ENCODE results near the gene OPRM1. TPM values are rescaled to one million over a fixed set of nuclear protein-coding genes. Genes with fewer than 3 reads are reported as not detected.

The OPRM1 gene
- total RNA-seq, 1 experiment from 2014 or later = not detected

DNA sequence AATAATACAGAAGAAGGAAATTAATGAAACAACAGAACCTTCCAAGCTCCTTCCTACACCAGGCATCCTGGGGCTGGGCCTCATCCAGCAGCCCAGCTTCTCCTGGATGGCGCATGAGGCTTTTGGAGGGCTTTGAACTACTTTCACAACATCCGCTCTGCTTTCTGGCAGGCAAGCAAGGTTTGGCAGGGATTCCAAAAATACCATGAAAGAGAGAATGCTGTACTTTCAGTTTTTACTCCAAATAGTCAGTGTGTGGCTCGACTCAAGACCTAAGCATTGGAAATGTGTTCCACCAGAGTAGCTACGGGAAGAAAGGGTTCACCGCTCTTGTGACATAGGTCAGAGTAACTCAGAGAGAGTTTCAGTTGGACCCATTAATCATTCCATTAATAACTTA lies 125.4 kb downstream of the OPRM1 start:
- Histone ChIP-seq H3K23ac (ENCODE audit: insufficient read length, low read depth, low read length) (no peak overlapping the region), H3K27me3 (ENCODE audit: insufficient read depth, low read length) (no peaks in the 10 kb centered on the region), H3K18ac (ENCODE audit: insufficient read length, low read depth, low read length) (no peak overlapping the region), H3K9ac (ENCODE audit: extremely low read depth, insufficient read length, low read length) (no peak overlapping the region), H3K4me1 (ENCODE audit: insufficient read depth, low read length) (no peaks in the 10 kb centered on the region), H3T11ph (ENCODE audit: low read length) (no peak overlapping the region), H2BK15ac (ENCODE audit: low read depth, low read length) (no peak overlapping the region), H4K20me1 (ENCODE audit: control insufficient read depth, insufficient read depth, insufficient read length) (no peaks in the 10 kb centered on the region), H2BK12ac (ENCODE audit: insufficient read length, low read depth, low read length) (no peak overlapping the region), H3K56ac (ENCODE audit: insufficient read length, low read depth, low read length) (no peak overlapping the region), H3K79me2 (ENCODE audit: insufficient read depth, low read length) (no peaks in the 10 kb centered on the region), H4K91ac (ENCODE audit: insufficient read length, low read depth, low read length) (no peak overlapping the region), H4K5ac (ENCODE audit: insufficient read length, low read depth, low read length) (no peak overlapping the region), H4K8ac (replicated peaks; ENCODE audit: insufficient read length, low read depth, low read length) (no peak overlapping the region), H3K79me1 (ENCODE audit: insufficient read depth, low read depth, low read length, poor library complexity, severe bottlenecking) (no peaks in the 10 kb centered on the region), H2BK20ac (ENCODE audit: low read depth, low read length, poor library complexity, severe bottlenecking) (no peak overlapping the region), H2AK5ac (ENCODE audit: insufficient read length, low read length) (no peak overlapping the region), H2BK5ac (ENCODE audit: insufficient read length, low read length) (no peak overlapping the region), H3K14ac (ENCODE audit: insufficient read depth, low read length) (no peak overlapping the region), H3K27ac (ENCODE audit: insufficient read length, low read depth, low read length) (no peak overlapping the region), H3K4me2 (ENCODE audit: insufficient read depth, insufficient read length, low read length) (no peak overlapping the region), H3K4ac (ENCODE audit: low read depth, low read length) (no peak overlapping the region), H2BK120ac (ENCODE audit: low read depth, low read length, poor library complexity, severe bottlenecking) (no peak overlapping the region), H3K9me3 (ENCODE audit: control insufficient read depth, low read depth, low read length) (no peaks in the 10 kb centered on the region), H2AFZ (ENCODE audit: low read length) (no peak overlapping the region), H3K23me2 (ENCODE audit: insufficient read length, low read depth, low read length, poor library complexity, severe bottlenecking) (no peaks in the 10 kb centered on the region)
- no peak for DNase-seq
- 0 out of 2 replicates have a peak, but pooled peaks cover 1% of the 10 kb centered on the region for H3K27me3 Mint-ChIP-seq (ENCODE audit: low read depth)
- H3K36me3 Mint-ChIP-seq (ENCODE audit: insufficient read depth in 1 of 3, low read depth in 3 of 3) = no peaks in the 10 kb centered on the region; a peak in 1 of 7 replicates
- peaks cover 5% of the 10 kb centered on the region in 2 experiments; a peak in 3 of 5 replicates for H3K9me3 Mint-ChIP-seq
- H3K27ac Mint-ChIP-seq = no peak overlapping the region
- TF ChIP-seq CTCF (conservative IDR thresholded peaks at IDR 0.05) = no peak
- H3K4me3 Mint-ChIP-seq = no peak overlapping the region
- H3K4me1 Mint-ChIP-seq = no peaks in the 10 kb centered on the region
- no CpG with 5 or more reads among the region's 5 CpGs for WGBS (ENCODE audit: extremely low coverage, insufficient read length, low lambda C conversion rate)

Measured in H9 (cell line).